GM23338 (cell line): ENCODE measurements around the gene CDV3. TPM values are rescaled to one million over a fixed set of nuclear protein-coding genes. Genes with fewer than 3 reads are reported as not detected.

Source experiments
- ATAC-seq: fragments of 200-7000 bp; cut with Tn5 transposase; 3 replicates; pipeline ENCODE4 v1.9.1; 2020
- DNase-seq: peaks from one replicate; pipeline ENCODE4 v3.0.0-alpha.2; 2015; ENCODE audit warnings: low spot score
- H2AFZ ChIP-seq: fragments of 200-600 bp; sonication (generic); 2 replicates; pipeline ENCODE4 v1.8.0; 2016; ENCODE audit warnings: antibody characterized with exemption, mild to moderate bottlenecking, moderate library complexity
- H3F3A ChIP-seq: fragments of 200-600 bp; sonication (generic); replicated peaks from 2 replicates; pipeline ENCODE4 v1.8.0; 2017; ENCODE audit warnings: antibody characterized with exemption, mixed run types, low read depth
- H3K27ac ChIP-seq: fragments of 200-600 bp; sonication (generic); 2 replicates; pipeline ENCODE4 v1.6.1; 2016; ENCODE audit warnings: low read depth
- H3K27me3 ChIP-seq: fragments of 200-600 bp; sonication (generic); 2 replicates; pipeline ENCODE4 v1.8.0; 2016; ENCODE audit warnings: mild to moderate bottlenecking, mixed run types, moderate library complexity; ENCODE audit not compliant: insufficient read depth
- H3K36me3 ChIP-seq: fragments of 200-600 bp; sonication (generic); 2 replicates; pipeline ENCODE4 v1.8.0; 2016; ENCODE audit warnings: mild to moderate bottlenecking; ENCODE audit not compliant: insufficient read depth
- H3K4me1 ChIP-seq: fragments of 200-600 bp; sonication (generic); 2 replicates; pipeline ENCODE4 v1.8.0; 2016; ENCODE audit warnings: mild to moderate bottlenecking, moderate library complexity; ENCODE audit not compliant: insufficient read depth
- H3K4me2 ChIP-seq: fragments of 200-600 bp; sonication (generic); 2 replicates; pipeline ENCODE4 v1.7.1; 2017; ENCODE audit warnings: mixed run types
- H3K4me3 ChIP-seq: fragments of 200-600 bp; sonication (generic); 2 replicates; pipeline ENCODE4 v1.6.1; 2016; ENCODE audit warnings: mixed run types
- H3K79me2 ChIP-seq: fragments of 200-600 bp; sonication (generic); replicated peaks from 2 replicates; pipeline ENCODE4 v1.8.0; 2017; ENCODE audit warnings: mild to moderate bottlenecking; ENCODE audit not compliant: insufficient read depth
- H3K9me2 ChIP-seq: fragments of 200-600 bp; sonication (generic); 2 replicates; pipeline ENCODE4 v1.8.0; 2017; ENCODE audit not compliant: insufficient read depth
- H4K20me1 ChIP-seq: fragments of 200-600 bp; sonication (generic); replicated peaks from 2 replicates; pipeline ENCODE4 v1.8.0; 2017; ENCODE audit warnings: mild to moderate bottlenecking; ENCODE audit not compliant: insufficient read depth
- H3K27ac Mint-ChIP-seq: 2 replicates; pipeline ENCODE4 v1.8.0; 2020; ENCODE audit warnings: inconsistent platforms, mild to moderate bottlenecking, moderate library complexity, mixed read lengths
- H3K27me3 Mint-ChIP-seq: 3 replicates; pipeline ENCODE4 v1.8.0; 2022; ENCODE audit warnings: low read depth, mild to moderate bottlenecking, moderate library complexity, mixed read lengths, inconsistent platforms; ENCODE audit not compliant: insufficient read depth, poor library complexity
- H3K36me3 Mint-ChIP-seq: 3 replicates; pipeline ENCODE4 v1.8.0; 2021; ENCODE audit warnings: low read depth, mild to moderate bottlenecking, inconsistent platforms, moderate library complexity, mixed read lengths
- H3K4me1 Mint-ChIP-seq: 3 replicates; pipeline ENCODE4 v1.8.0; 2020; ENCODE audit warnings: mild to moderate bottlenecking, inconsistent platforms, mixed read lengths
- H3K4me3 Mint-ChIP-seq: 3 replicates; pipeline ENCODE4 v1.8.0; 2021; ENCODE audit warnings: moderate library complexity, mild to moderate bottlenecking, inconsistent platforms, mixed read lengths
- H3K9me3 Mint-ChIP-seq: 3 replicates; pipeline ENCODE4 v1.8.0; 2020; ENCODE audit warnings: moderate library complexity, mild to moderate bottlenecking, inconsistent platforms, mixed read lengths
- CREB1 ChIP-seq: fragments of 250-450 bp; sonication (Bioruptor Pico); IDR thresholded peaks from 2 replicates; pipeline ENCODE4 v1.5.0; 2020; ENCODE audit warnings: low read depth, mild to moderate bottlenecking, moderate library complexity
- EZH2 ChIP-seq: fragments of 200-600 bp; sonication (generic); IDR thresholded peaks from one replicate; pipeline ENCODE4 v1.8.0; 2017; ENCODE audit warnings: antibody characterized with exemption, mild to moderate bottlenecking, low read depth; ENCODE audit not compliant: unreplicated experiment
- EZH2phosphoT487 ChIP-seq: fragments of 200-600 bp; sonication (generic); IDR thresholded peaks from one replicate; pipeline ENCODE4 v1.8.1; 2018; ENCODE audit warnings: antibody characterized with exemption; ENCODE audit not compliant: unreplicated experiment
- POLR2AphosphoS5 ChIP-seq: IDR thresholded peaks from 2 replicates; pipeline ENCODE4 v1.6.1; 2016; ENCODE audit warnings: antibody characterized with exemption, low read depth
- polyA plus RNA-seq: library from polyadenylated mRNA; unstranded; fragments of >200 nt; fragmentation: Nextera tagmentation; extraction: Ambion mirVana; gene quantifications from 2 replicates; pipeline ENCODE4 v1.2.1, GENCODE V29; 2016
- small RNA-seq: library from RNA; depleted of rRNA; stranded (forward); fragments of <200 nt; gene quantifications from one replicate; pipeline ENCODE3, GENCODE V24; 2014; ENCODE audit warnings: low replicate concordance
- total RNA-seq: library from RNA; depleted of rRNA; stranded (reverse); fragments of >200 nt; shearing (Covaris generic); gene quantifications from 2 replicates; pipeline ENCODE4 v1.2.3, GENCODE V29; 2014; rRNA removed
- TF ChIP-seq, protein P1 (sequence below): IDR thresholded peaks from one replicate; pipeline ENCODE4 v1.6.1; 2018; ENCODE audit warnings: antibody characterized with exemption; ENCODE audit not compliant: unreplicated experiment
- TF ChIP-seq, protein P2 (sequence below): fragments of 250-450 bp; sonication (Bioruptor Pico); IDR thresholded peaks from 2 replicates; pipeline ENCODE4 v1.5.0; 2020; ENCODE audit warnings: mild to moderate bottlenecking, moderate library complexity

Gene CDV3
- total and polyA plus RNA-seq, 2 experiments from 2014 or later: 36.6 to 119 TPM

DNA sequence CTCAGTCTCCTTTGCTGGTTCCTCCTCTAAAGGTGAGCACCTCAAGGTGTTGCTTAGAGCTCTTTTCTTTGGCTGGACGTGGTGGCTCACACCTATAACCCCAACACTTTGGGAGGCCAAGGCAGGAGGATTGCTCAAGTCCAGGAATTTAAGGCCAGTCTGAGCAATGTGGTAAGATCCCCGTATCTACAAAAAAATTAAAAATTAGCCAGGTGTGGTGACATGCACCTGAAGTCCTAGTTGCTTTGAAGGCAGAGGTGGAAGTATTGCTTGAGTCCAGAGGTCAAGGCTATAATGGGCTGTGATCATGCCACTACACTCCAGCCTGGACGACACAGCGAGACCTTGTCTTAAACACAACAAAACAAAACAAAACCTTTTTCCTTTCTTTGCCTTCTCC lies 60.0 kb downstream of the CDV3 start:
- H3K27me3 ChIP-seq: no peaks in the 10 kb centered on the region
- no peak for DNase-seq
- peaks cover 20% of the 10 kb centered on the region for H3K36me3 ChIP-seq
- peaks cover 62% of the 10 kb centered on the region for H3K36me3 Mint-ChIP-seq
- TF ChIP-seq EZH2phosphoT487 (no peak), EZH2 (no peak), CREB1 (CRISPR knock-in tag) (no peak), POLR2AphosphoS5 (no peak)
- TF ChIP-seq, protein P1, sequence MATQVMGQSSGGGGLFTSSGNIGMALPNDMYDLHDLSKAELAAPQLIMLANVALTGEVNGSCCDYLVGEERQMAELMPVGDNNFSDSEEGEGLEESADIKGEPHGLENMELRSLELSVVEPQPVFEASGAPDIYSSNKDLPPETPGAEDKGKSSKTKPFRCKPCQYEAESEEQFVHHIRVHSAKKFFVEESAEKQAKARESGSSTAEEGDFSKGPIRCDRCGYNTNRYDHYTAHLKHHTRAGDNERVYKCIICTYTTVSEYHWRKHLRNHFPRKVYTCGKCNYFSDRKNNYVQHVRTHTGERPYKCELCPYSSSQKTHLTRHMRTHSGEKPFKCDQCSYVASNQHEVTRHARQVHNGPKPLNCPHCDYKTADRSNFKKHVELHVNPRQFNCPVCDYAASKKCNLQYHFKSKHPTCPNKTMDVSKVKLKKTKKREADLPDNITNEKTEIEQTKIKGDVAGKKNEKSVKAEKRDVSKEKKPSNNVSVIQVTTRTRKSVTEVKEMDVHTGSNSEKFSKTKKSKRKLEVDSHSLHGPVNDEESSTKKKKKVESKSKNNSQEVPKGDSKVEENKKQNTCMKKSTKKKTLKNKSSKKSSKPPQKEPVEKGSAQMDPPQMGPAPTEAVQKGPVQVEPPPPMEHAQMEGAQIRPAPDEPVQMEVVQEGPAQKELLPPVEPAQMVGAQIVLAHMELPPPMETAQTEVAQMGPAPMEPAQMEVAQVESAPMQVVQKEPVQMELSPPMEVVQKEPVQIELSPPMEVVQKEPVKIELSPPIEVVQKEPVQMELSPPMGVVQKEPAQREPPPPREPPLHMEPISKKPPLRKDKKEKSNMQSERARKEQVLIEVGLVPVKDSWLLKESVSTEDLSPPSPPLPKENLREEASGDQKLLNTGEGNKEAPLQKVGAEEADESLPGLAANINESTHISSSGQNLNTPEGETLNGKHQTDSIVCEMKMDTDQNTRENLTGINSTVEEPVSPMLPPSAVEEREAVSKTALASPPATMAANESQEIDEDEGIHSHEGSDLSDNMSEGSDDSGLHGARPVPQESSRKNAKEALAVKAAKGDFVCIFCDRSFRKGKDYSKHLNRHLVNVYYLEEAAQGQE: no peak
- TF ChIP-seq, protein P2, sequence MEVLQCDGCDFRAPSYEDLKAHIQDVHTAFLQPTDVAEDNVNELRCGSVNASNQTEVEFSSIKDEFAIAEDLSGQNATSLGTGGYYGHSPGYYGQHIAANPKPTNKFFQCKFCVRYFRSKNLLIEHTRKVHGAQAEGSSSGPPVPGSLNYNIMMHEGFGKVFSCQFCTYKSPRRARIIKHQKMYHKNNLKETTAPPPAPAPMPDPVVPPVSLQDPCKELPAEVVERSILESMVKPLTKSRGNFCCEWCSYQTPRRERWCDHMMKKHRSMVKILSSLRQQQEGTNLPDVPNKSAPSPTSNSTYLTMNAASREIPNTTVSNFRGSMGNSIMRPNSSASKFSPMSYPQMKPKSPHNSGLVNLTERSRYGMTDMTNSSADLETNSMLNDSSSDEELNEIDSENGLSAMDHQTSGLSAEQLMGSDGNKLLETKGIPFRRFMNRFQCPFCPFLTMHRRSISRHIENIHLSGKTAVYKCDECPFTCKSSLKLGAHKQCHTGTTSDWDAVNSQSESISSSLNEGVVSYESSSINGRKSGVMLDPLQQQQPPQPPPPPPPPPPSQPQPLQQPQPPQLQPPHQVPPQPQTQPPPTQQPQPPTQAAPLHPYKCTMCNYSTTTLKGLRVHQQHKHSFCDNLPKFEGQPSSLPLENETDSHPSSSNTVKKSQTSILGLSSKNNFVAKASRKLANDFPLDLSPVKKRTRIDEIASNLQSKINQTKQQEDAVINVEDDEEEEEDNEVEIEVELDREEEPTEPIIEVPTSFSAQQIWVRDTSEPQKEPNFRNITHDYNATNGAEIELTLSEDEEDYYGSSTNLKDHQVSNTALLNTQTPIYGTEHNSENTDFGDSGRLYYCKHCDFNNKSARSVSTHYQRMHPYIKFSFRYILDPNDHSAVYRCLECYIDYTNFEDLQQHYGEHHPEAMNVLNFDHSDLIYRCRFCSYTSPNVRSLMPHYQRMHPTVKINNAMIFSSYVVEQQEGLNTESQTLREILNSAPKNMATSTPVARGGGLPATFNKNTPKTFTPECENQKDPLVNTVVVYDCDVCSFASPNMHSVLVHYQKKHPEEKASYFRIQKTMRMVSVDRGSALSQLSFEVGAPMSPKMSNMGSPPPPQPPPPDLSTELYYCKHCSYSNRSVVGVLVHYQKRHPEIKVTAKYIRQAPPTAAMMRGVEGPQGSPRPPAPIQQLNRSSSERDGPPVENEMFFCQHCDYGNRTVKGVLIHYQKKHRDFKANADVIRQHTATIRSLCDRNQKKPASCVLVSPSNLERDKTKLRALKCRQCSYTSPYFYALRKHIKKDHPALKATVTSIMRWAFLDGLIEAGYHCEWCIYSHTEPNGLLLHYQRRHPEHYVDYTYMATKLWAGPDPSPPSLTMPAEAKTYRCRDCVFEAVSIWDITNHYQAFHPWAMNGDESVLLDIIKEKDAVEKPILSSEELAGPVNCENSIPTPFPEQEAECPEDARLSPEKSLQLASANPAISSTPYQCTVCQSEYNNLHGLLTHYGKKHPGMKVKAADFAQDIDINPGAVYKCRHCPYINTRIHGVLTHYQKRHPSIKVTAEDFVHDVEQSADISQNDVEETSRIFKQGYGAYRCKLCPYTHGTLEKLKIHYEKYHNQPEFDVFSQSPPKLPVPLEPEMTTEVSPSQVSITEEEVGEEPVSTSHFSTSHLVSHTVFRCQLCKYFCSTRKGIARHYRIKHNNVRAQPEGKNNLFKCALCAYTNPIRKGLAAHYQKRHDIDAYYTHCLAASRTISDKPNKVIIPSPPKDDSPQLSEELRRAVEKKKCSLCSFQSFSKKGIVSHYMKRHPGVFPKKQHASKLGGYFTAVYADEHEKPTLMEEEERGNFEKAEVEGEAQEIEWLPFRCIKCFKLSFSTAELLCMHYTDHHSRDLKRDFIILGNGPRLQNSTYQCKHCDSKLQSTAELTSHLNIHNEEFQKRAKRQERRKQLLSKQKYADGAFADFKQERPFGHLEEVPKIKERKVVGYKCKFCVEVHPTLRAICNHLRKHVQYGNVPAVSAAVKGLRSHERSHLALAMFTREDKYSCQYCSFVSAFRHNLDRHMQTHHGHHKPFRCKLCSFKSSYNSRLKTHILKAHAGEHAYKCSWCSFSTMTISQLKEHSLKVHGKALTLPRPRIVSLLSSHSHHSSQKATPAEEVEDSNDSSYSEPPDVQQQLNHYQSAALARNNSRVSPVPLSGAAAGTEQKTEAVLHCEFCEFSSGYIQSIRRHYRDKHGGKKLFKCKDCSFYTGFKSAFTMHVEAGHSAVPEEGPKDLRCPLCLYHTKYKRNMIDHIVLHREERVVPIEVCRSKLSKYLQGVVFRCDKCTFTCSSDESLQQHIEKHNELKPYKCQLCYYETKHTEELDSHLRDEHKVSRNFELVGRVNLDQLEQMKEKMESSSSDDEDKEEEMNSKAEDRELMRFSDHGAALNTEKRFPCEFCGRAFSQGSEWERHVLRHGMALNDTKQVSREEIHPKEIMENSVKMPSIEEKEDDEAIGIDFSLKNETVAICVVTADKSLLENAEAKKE (CRISPR knock-in tag): no peak
- H3K4me1 ChIP-seq: no peaks in the 10 kb centered on the region
- H3K27ac Mint-ChIP-seq: no peak overlapping the region
- H3K4me3 ChIP-seq: no peak overlapping the region
- no peak overlapping the region for H3K4me3 Mint-ChIP-seq
- no peaks in the 10 kb centered on the region for H3F3A ChIP-seq
- H3K9me3 Mint-ChIP-seq: no peaks in the 10 kb centered on the region
- no peaks in the 10 kb centered on the region for H3K4me1 Mint-ChIP-seq
- no peak overlapping the region for H3K27ac ChIP-seq
- H3K79me2 ChIP-seq: peaks cover 5% of the 10 kb centered on the region; the same call in 1 of the 2 replicates
- H3K9me2 ChIP-seq: no peaks in the 10 kb centered on the region
- no peak overlapping the region for H2AFZ ChIP-seq
- ATAC-seq: no peak
- no peak overlapping the region for H3K4me2 ChIP-seq
- H4K20me1 ChIP-seq: peaks cover 4% of the 10 kb centered on the region
- peaks cover 2% of the 10 kb centered on the region for H3K27me3 Mint-ChIP-seq

Small RNA genes lying within 50 kb of the gene (small RNA-seq; reads per million reads assigned to genes)
- not detected for gene AC022296.2
- not detected for gene RF00438

Other genes with a start within 250 kb of the CDV3 start
- not detected in 2 replicates for gene BFSP2, start 173.6 kb upstream of the CDV3 start, total RNA-seq
- not detected in 2 replicates for gene BFSP2, start 173.6 kb upstream of the CDV3 start, polyA plus RNA-seq
- 42.2 and 65.4 TPM in 2 replicates for gene TOPBP1, start 88.3 kb downstream of the CDV3 start, total RNA-seq
- 13.8 and 15.8 TPM in 2 replicates for gene TOPBP1, start 88.3 kb downstream of the CDV3 start, polyA plus RNA-seq
- 0.76 and 2.9 TPM in 2 replicates for gene TF, start 172.7 kb downstream of the CDV3 start, total RNA-seq
- gene TF, start 172.7 kb downstream of the CDV3 start, polyA plus RNA-seq: 0.03 and 0.16 TPM in 2 replicates
- gene SRPRB, start 232.1 kb downstream of the CDV3 start, total RNA-seq: 25.3 and 25.6 TPM in 2 replicates
- 25.8 and 36.0 TPM in 2 replicates for gene SRPRB, start 232.1 kb downstream of the CDV3 start, polyA plus RNA-seq